NCI-H1092 treated with DMSO at 0.1 percent for 48 hours (cell line): Measurements from ENCODE around the gene PRSS23.
"Not testable (repeated sequence)": the region's sequence is repeated elsewhere in the genome, so short reads cannot be mapped to it uniquely, and the experiment has no call there.

Experiments used
- DNase-seq: peaks from one replicate; lab custom pipeline; 2025; lab: John Stamatoyannopoulos, UW

Gene PRSS23

DNA sequence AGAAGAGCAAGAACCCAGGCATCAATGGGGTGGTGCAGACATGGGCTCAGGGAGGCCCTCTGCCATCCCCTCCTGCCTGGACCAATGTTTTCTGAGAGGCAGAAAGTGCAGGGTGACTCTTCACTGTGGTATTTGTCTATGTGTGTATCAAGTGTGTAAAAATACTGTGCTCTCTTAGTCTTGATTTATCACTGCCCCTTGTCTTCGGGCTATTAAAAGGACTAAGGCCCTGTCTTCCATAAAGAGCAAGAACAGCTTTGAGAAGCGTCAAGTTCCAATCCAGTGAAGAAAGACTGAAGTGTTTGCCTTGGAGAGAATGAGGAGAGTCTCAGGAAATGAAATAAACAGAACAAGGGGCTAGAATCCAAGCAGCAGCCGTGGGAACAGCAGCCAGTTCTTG, 14.4 kb downstream of the PRSS23 start:
- no peak for DNase-seq

DNA sequence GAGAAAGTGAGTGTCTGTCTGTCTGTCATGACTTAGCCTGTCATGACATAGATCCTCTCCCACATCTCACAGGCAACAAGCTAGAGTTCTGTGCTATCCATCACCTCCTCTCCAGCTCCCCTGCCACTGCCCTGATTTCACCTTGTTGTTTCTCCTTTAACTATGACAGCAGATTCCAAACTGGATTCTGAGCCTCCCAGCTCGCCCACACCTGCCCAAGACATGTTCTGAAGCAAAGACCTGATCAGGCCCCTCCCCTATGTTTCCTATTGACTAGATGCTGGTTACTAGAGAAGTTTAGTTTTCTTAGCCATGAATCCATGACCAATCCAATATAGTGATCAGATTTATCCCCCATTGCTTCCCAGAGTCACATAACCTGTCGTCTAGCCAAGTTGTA, 15.4 kb downstream of the PRSS23 start:
- no peak for DNase-seq

DNA sequence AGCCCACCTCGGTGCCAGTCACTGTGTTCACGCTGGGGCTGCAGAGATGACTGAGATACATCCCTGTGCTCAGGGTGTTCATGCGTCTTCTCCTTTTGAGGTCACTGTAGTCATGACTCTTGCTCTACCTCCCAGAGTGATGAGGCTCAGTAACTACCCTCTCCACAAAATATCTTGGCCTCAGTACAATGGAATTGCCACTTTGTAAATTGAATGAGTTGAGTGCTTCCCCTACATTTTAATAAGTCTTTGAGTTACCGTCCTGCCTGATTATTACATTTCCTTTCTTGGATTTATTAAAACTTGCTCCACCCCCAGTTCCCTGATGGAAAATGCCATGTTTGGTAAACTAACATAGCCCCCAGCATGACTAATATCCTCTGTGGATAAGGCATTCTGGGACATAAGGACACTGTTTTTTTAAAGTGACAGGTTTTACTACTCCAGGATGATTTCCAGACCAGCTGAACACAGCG, 15.9 kb downstream of the PRSS23 start:
- DNase-seq: no peak

DNA sequence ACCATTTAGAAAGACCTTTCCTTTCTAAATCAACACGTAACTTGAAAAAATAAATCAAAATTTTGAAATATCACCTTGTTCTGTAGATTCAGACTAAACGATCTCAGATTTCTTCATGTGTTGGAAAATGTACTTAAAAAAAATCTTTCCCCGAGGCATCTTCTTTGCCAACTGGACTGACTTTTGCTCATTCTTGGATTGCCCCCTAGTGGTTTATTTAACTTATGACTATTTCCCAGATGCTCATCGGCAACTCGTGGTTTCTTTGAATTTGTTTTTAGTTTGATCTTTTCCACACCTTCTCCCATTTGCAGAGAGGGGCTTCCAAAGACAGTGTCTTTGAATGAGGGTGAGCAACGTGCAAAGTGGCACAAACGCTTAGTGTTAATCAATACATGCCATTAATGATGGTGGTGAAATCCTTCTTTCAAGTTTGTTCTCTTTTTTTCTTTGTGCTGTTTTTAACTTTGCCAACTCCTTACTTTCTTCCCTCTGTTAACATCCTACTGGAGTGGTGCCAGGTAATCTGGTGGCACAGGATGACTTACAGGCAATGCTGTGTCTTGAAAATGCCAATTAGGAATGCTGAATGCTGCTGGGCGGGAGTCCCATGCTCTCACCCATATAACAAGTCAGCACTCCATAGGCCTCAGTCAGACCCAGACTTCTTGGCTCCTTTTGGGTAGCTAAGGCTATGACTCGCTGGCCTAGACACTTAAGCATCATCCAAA, 18.3 kb downstream of the PRSS23 start:
- peak; percentile 82 for DNase-seq

DNA sequence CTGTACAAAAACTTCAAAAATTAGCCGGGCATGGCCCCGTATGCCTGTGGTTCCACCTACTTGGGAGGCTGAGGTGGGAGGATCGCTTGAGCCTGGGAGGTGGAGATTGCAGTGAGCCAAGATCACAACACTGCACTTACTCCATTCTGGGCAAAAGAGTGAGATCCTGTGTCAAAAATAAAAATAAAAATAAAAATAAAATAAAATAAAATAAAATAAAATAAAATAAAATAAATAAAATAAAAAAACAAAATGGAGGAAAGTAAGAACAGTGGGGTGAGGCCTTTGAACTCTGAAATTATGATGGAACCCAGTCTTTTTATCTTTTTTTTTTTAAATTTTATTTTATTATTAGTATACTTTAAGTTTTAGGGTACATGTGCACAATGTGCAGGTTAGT, 23.8 kb downstream of the PRSS23 start:
- not testable (repeated sequence) for DNase-seq

DNA sequence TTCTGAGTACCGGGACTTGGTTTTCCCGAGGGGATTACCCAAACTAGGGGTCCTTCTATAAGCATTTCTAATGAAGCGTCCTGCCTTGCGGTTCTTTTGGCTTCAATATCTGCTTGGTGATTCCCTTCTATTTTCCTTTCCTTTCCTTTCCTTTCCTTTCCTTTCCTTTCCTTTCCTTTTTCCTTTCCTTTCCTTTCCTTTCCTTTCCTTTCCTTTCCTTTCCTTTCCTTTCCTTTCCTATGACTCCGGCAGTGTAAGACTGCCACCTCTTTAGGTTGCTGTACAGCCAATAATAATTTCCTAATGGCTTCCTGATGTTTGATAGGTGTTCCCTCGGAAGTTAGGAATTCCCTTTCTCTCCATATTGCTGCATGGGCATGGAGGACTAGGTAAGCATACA, 34.0 kb downstream of the PRSS23 start:
- DNase-seq: not testable (repeated sequence)

DNA sequence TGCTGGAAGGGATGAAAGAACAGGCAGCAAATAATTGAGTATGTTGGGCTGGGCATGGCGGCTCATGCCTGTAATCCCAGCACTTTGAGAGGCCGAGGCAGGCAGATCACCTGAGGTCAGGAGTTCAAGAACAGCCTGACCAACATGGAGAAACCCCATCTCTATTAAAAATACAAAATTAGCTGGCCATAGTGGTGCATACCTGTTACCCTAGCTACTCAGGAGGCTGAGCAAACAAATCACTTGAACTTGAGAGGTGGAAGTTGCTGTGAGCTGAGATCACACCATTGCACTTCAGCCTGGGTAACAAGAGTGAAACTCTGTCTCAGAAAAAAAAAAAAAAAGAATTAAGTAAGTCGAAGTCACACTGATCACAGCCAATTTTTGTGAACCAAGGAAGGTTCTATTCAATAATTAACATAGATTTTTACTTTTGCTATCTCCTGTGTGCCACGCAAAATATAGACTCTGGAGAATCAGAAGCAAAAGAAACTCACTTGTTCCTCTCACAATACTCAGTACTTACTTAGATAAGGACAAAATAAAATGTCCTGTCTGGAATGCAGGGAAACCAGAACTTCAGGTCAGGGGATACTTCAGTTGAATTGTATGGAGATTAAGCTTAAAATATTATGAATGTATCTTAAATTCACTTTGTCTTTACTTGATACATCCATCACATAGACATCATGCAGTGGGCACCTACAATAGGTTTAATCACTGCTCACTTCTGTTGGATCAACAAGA, 44.6 kb downstream of the PRSS23 start:
- DNase-seq: not testable (repeated sequence)

DNA sequence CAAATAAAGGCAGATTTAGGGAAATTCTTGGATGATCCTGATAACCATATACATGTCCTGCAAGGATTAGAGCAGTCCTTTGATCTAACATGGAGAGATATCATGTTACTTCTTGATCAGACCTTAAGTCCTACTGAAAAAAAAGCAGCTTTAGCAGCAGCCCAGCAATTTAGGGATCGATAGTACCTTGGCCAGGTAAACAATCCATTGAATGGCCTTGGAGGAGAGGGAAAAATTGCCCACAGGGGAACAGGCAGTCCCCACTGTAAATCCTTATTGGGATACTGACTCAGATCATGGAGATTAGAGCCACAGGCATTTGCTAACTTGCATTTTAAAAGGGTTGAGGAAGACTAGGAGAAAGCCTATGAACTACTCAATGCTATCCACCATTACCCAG, 47.8 kb downstream of the PRSS23 start:
- no peak for DNase-seq

DNA sequence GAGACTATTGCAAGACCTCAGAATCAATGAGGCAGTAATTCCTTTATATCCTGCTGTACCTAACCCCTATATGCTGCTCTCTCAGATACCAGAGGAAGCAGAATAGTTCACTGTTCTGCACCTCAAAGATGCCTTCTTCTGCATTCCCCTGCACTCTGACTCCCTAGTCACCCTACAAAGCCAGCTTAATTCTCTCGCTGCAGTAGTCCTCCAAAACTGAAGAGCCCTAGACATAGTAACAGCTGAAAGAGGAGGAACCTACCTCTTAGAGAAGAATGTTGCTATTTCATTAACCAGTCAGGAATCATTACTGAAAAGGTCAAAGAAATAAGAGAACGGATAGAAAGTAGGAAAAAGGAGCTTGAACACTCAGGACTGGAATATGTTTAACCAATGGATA, 49.3 kb downstream of the PRSS23 start:
- no peak for DNase-seq
